ENCODE results near the gene PRKD2.

- no peak for TF ChIP-seq CTCF (IDR thresholded peaks at IDR 0.05)
- no peak for TF ChIP-seq EZH2 (IDR thresholded peaks at IDR 0.05)
- no peak for TF ChIP-seq EZH2phosphoT487 (IDR thresholded peaks at IDR 0.05)
Observed at GRCh38 chr19:46759206-46759605, 42.3 kb upstream of the PRKD2 start.
